ENCODE measurements around the gene UTP11. TPM values are rescaled to one million over a fixed set of nuclear protein-coding genes. Genes with fewer than 3 reads are reported as not detected.
A peak's percentile ranks its signal among the peaks of the same experiment; 100 is the strongest.

UTP11 gene
- total and polyA plus RNA-seq, 2 of the 8 experiments (the other 6 are each of a cell fraction or from before 2014, with no cell fraction given) = 19.5 to 60.5 TPM

- FAIRE-seq = no peak
- TF ChIP-seq RAD21 (IDR thresholded peaks at IDR 0.05 in 1 of 2, conservative IDR thresholded peaks at IDR 0.05 in 1 of 2; ENCODE audit: low read depth in 2 of 2, low read length in 2 of 2) = no peak
- TF ChIP-seq POU5F1 (IDR thresholded peaks at IDR 0.05; ENCODE audit: low read depth, low read length) = no peak
- TF ChIP-seq CTBP2 (IDR thresholded peaks at IDR 0.05; ENCODE audit: borderline replicate concordance, insufficient read depth, insufficient read length, low read length) = no peak
- TF ChIP-seq CREB1 (IDR thresholded peaks at IDR 0.05) = no peak
- no peak for TF ChIP-seq EP300 (IDR thresholded peaks at IDR 0.05; ENCODE audit: borderline replicate concordance in 1 of 2, low read depth in 2 of 2, low read length in 2 of 2)
- TF ChIP-seq TAF7 (optimal IDR thresholded peaks at IDR 0.05; ENCODE audit: borderline replicate concordance, low read depth, low read length) = no peak
- no peak for TF ChIP-seq SRF (IDR thresholded peaks at IDR 0.05; ENCODE audit: low read depth, low read length)
- TF ChIP-seq BCL11A (IDR thresholded peaks at IDR 0.05; ENCODE audit: low read depth in 2 of 2, low read length in 2 of 2) = no peak
- TF ChIP-seq MAFK (IDR thresholded peaks at IDR 0.05; ENCODE audit: low read depth, low read length) = no peak
- TF ChIP-seq FOSL1 (IDR thresholded peaks at IDR 0.05; ENCODE audit: insufficient read depth, low read depth, low read length) = no peak
- TF ChIP-seq RBBP5 (IDR thresholded peaks at IDR 0.05; ENCODE audit: borderline replicate concordance, low read depth, low read length) = no peak
- TF ChIP-seq JUN (IDR thresholded peaks at IDR 0.05; ENCODE audit: low read depth, low read length) = no peak
- no peak for TF ChIP-seq SP1 (IDR thresholded peaks at IDR 0.05; ENCODE audit: low read depth, low read length)
Measured at GRCh38 chr1:38028105-38028591, 15.6 kb downstream of the UTP11 start.

More at GRCh38 chr1:38028105-38028591, 15.6 kb downstream of the UTP11 start:
- H2BK5ac ChIP-seq (ENCODE audit: low read depth, low read length) = peak overlapping the region; percentile 6; the same call in 1 of the 2 replicates
- ChIA-PET POLR2A (ENCODE audit: partially characterized antibody) (interaction anchor here (0.9 to 6.3 kb wide), 8 partner anchors 13 to 259 kb away, joined by 3 to 59 read pairs (median 7); partner anchors contain the start of genes POU3F1 and UTP11), CTCF (ENCODE audit: partially characterized antibody) (interaction anchor here (0.6 to 7.2 kb wide), 36 partner anchors 9 to 817 kb away, joined by 3 to 88 read pairs (median 4); no protein-coding TSS in a partner anchor)
- no peak overlapping the region for H2BK20ac ChIP-seq (ENCODE audit: low read length)
- H3K9me3 ChIP-seq (ENCODE audit: insufficient read depth in 2 of 2, low read depth in 1 of 2, low read length in 1 of 2) = no peaks in the 10 kb centered on the region
- no peak overlapping the region for H3K9ac ChIP-seq (replicated peaks in 1 of 4; ENCODE audit: extremely low read depth in 1 of 4, low read depth in 3 of 4, low read length in 3 of 4)
- no peaks in the 10 kb centered on the region for H3K27me3 ChIP-seq (replicated peaks in 1 of 4; ENCODE audit: control insufficient read depth in 3 of 4, extremely low read depth in 1 of 4, insufficient read depth in 3 of 4, low read length in 3 of 4)
- no peaks in the 10 kb centered on the region for H3K79me2 ChIP-seq (ENCODE audit: control insufficient read depth in 1 of 2, insufficient read depth in 2 of 2, low read length in 2 of 2)
- H3K4ac ChIP-seq (replicated peaks; ENCODE audit: insufficient read length, low read depth, low read length) = no peak overlapping the region
- no peaks in the 10 kb centered on the region for H3K23me2 ChIP-seq (ENCODE audit: low read depth, low read length)
- 68% methylated on average over 3 of the region's 3 CpGs; no CpG with 5 or more reads in 1 of the 2 experiments for WGBS, 2 experiments (ENCODE audit: extremely low coverage in 1 of 2, insufficient coverage in 1 of 2, insufficient read length in 1 of 2, insufficient replicate concordance in 2 of 2, low coverage in 1 of 2, low lambda C conversion rate in 2 of 2, missing lambda C conversion rate in 1 of 2)
- no peak overlapping the region for H2AFZ ChIP-seq (ENCODE audit: low read length)
- H2BK120ac ChIP-seq (replicated peaks; ENCODE audit: low read depth, low read length) = no peak overlapping the region
- H2BK15ac ChIP-seq (ENCODE audit: low read length) = 0 out of 2 replicates have a peak overlapping the region, but pooled peaks have one; percentile 62
- H4K8ac ChIP-seq (ENCODE audit: extremely low read depth, insufficient read depth, low read length) = no peak overlapping the region
- no peak overlapping the region for H3K23ac ChIP-seq (ENCODE audit: insufficient read length)
- peaks cover 17 to 24% (median 20%) of the 10 kb centered on the region in 4 experiments for H3K36me3 ChIP-seq (ENCODE audit: control insufficient read depth in 2 of 4, insufficient read depth in 4 of 4, low read length in 3 of 4)
- H3K4me1 ChIP-seq (replicated peaks in 1 of 4; ENCODE audit: control insufficient read depth in 3 of 4, insufficient read depth in 4 of 4, low read length in 3 of 4) = peaks cover 12 to 36% (median 25%) of the 10 kb centered on the region in 4 experiments
- H2BK12ac ChIP-seq (ENCODE audit: low read depth, low read length) = no peak overlapping the region
- H2AK5ac ChIP-seq (ENCODE audit: low read depth, low read length) = no peak overlapping the region
- H3K27ac ChIP-seq (ENCODE audit: low read depth, low read length) = no peak overlapping the region
- H4K91ac ChIP-seq (replicated peaks; ENCODE audit: insufficient read length, low read length) = no peak overlapping the region
- H3K4me3 ChIP-seq (ENCODE audit: extremely low read depth in 1 of 4, insufficient read depth in 2 of 4, low read depth in 3 of 4, low read length in 4 of 4) = no peak overlapping the region
- H3K4me2 ChIP-seq (ENCODE audit: insufficient read depth in 1 of 2, low read depth in 2 of 2, low read length in 2 of 2) = peak overlapping the region; percentile 36 to 57; a peak in 1 of 4 replicates
- H4K5ac ChIP-seq (ENCODE audit: insufficient read length, low read depth, low read length) = no peak overlapping the region
- H3K18ac ChIP-seq (ENCODE audit: extremely low read depth, low read length) = no peak overlapping the region
- H3K14ac ChIP-seq (ENCODE audit: insufficient read length) = no peak overlapping the region
- DNase-seq (ENCODE audit: low read depth in 1 of 2, low spot score in 2 of 2) = no peak
- H4K20me1 ChIP-seq (replicated peaks in 1 of 2; ENCODE audit: control insufficient read depth in 1 of 2, insufficient read depth in 2 of 2, low read length in 2 of 2) = peaks cover 0 to 2% of the 10 kb centered on the region in 2 experiments
- no peaks in the 10 kb centered on the region for H3K79me1 ChIP-seq (ENCODE audit: low read depth, low read length)
- no peak overlapping the region for H3K56ac ChIP-seq (replicated peaks; ENCODE audit: insufficient read length, low read depth, low read length)
